H1 (cell line): Measurements from ENCODE around the gene FAM50A. TPM values are rescaled to one million over a fixed set of nuclear protein-coding genes. Genes with fewer than 3 reads are reported as not detected.

Source experiments
- CHD2 ChIP-seq: IDR thresholded peaks from 2 replicates; pipeline ENCODE4 v1.6.1; 2012; ENCODE audit warnings: low read length, improper control_type of control experiment
- CHD7 ChIP-seq: fragments of 300-600 bp; sonication (generic); IDR thresholded peaks from 2 replicates; pipeline ENCODE4 v1.7.1; 2012; ENCODE audit warnings: low read length, moderate library complexity, mild to moderate bottlenecking, inconsistent platforms; ENCODE audit not compliant: insufficient replicate concordance
- CTCF ChIP-seq, 3 experiments: IDR thresholded peaks; 1 replicate in 2 of 3; 2 replicates in 1 of 3; pipeline versions ENCODE4 v1.5.1 to v1.6.1; 2011; ENCODE audit warnings: low read length in 3 of 3, mild to moderate bottlenecking in 3 of 3, inconsistent platforms in 2 of 3, low read depth in 1 of 3, moderate library complexity in 1 of 3; ENCODE audit not compliant: insufficient read depth in 1 of 3; ENCODE audit errors: control extremely low read depth in 1 of 3
- GABPA ChIP-seq: IDR thresholded peaks from 2 replicates; pipeline ENCODE4 v1.6.1; 2011; ENCODE audit warnings: mild to moderate bottlenecking, low read length, moderate library complexity, borderline replicate concordance; ENCODE audit not compliant: insufficient read depth
- GTF2F1 ChIP-seq: IDR thresholded peaks from 2 replicates; pipeline ENCODE4 v1.6.1; 2012; ENCODE audit warnings: low read depth, low read length, improper control_type of control experiment, borderline replicate concordance
- KDM4A ChIP-seq: IDR thresholded peaks from one replicate; pipeline ENCODE4 v1.7.1; 2012; ENCODE audit warnings: low read depth, mild to moderate bottlenecking, moderate library complexity, low read length, inconsistent platforms; ENCODE audit not compliant: severe bottlenecking
- PHF8 ChIP-seq: fragments of 200-600 bp; sonication (generic); conservative IDR thresholded peaks from 2 replicates; pipeline ENCODE4 v1.7.1; 2012; ENCODE audit warnings: low read depth, mild to moderate bottlenecking, inconsistent platforms, low read length, moderate library complexity
- polyA plus RNA-seq, 7 experiments: library from polyadenylated mRNA; depleted of rRNA in 3 of 7; stranded (reverse) in 5 of 7; unstranded in 2 of 7; fragments of >200 nt in 5 of 7; fragments of 200-250 nt in 2 of 7; gene quantifications; 1 replicate in 5 of 7; 2 replicates in 1 of 7; 4 replicates in 1 of 7; pipeline versions ENCODE4 v1.2.1 to v1.2.3, GENCODE V29; 2011 to 2013; ENCODE audit warnings: missing spikeins in 2 of 7, mixed read lengths in 2 of 7
- total RNA-seq: library from RNA; stranded (reverse); fragmentation: NEBNext Ultra II Directional; extraction: Animal tissue kit (Norgen Biotek cat#: 25700); gene quantifications from 2 replicates; pipeline ENCODE4 v1.2.1, GENCODE V29; 2021
- TF ChIP-seq, protein P1 (sequence below): IDR thresholded peaks from 2 replicates; pipeline ENCODE4 v1.6.1; 2011; ENCODE audit warnings: low read depth, mild to moderate bottlenecking, low read length; ENCODE audit not compliant: insufficient read depth

FAM50A gene
- total and polyA plus RNA-seq, 2 of the 8 experiments (the other 6 are each of a cell fraction or from before 2014, with no cell fraction given): 30.7 to 48.7 TPM

GRCh38 chrX:154452823-154453222 lies 8.9 kb downstream of the FAM50A start (continued):
- TF ChIP-seq CHD7 (no peak), GTF2F1 (no peak), CTCF (IDR thresholded peaks at IDR 0.05; ENCODE audit: control extremely low read depth in 1 of 3, insufficient read depth in 1 of 3, low read depth in 1 of 3, low read length in 3 of 3) (no peak), KDM4A (no peak), GABPA (no peak), PHF8 (no peak), CHD2 (no peak)
- TF ChIP-seq, protein P1, sequence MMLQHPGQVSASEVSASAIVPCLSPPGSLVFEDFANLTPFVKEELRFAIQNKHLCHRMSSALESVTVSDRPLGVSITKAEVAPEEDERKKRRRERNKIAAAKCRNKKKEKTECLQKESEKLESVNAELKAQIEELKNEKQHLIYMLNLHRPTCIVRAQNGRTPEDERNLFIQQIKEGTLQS: no peak
- TF ChIP-seq, all 59 proteins: peak for 0
